Subcutaneous adipose tissue (tissue), 4 donors: ENCODE data around the gene PAPSS1. TPM values are rescaled to one million over a fixed set of nuclear protein-coding genes. Genes with fewer than 3 reads are reported as not detected.

ENCODE experiments used
- CTCF ChIP-seq: fragments of 450-650 bp; IDR thresholded peaks from one replicate; pipeline ENCODE4 v1.5.1; 2016; ENCODE audit warnings: low read depth, mild to moderate bottlenecking, control low read depth, antibody characterized with exemption, moderate library complexity
- total RNA-seq, 4 donors: library from RNA; depleted of rRNA; stranded (reverse); fragments of >200 nt; gene quantifications; one replicate each; pipeline ENCODE4 v1.1.0, GENCODE V29; 2016

PAPSS1 gene
- total RNA-seq, 4 donors from 2014 or later = 37.0 to 67.0 (median 44.8) TPM

- TF ChIP-seq CTCF = no peak
Observed at GRCh38 chr4:107740381-107740780, 20.3 kb upstream of the PAPSS1 start.

- TF ChIP-seq CTCF = no peak
Observed at GRCh38 chr4:107737450-107737849, 17.4 kb upstream of the PAPSS1 start.

GRCh38 chr4:107736924-107737448, 17.0 kb upstream of the PAPSS1 start:
- no peak for TF ChIP-seq CTCF

DNA sequence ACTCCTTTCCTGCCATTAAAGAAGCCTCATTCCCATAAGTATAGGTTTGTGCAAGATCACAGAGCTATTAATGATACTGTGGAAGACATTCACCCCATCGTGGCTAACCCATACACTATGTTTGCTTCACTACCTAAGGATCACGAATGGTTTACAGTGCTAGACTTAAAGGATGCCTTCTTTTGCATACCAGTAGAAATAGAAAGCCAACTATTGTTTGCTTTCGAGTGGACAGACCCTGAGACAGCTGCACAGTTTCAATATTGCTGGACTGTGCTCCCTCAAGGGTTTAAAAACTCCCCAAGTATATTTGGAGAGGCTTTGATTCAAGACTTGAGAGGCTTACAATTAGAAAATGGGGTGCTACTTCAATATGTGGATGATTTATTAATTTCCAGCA, 16.0 kb upstream of the PAPSS1 start:
- no peak for TF ChIP-seq CTCF

DNA sequence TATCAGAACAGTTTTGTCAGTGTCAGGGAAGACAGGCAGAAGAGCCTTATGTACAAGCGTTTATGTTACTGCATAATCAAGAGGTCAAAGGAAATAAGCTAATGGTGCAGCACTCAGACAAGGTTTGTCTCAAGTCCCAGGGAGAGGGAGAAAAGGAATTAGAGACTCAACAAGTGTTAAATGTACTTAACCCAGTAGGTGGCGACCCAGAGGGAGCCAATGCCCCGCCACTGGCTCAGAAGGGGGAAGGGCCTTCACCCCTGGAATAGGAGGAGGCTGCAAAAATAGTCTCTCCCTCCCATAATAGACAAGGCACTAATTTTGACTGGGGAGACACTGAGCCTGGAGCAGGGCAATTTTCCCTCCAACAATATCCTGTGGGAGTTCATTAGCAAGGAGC, 14.1 kb upstream of the PAPSS1 start:
- TF ChIP-seq CTCF = no peak

- TF ChIP-seq CTCF = no peak
Observed at GRCh38 chr4:107733431-107733925, 13.4 kb upstream of the PAPSS1 start.

GRCh38 chr4:107725281-107725859, 5.3 kb upstream of the PAPSS1 start:
- no peak for TF ChIP-seq CTCF
